ENCODE data around the gene DRC7.

DRC7 gene

DNA sequence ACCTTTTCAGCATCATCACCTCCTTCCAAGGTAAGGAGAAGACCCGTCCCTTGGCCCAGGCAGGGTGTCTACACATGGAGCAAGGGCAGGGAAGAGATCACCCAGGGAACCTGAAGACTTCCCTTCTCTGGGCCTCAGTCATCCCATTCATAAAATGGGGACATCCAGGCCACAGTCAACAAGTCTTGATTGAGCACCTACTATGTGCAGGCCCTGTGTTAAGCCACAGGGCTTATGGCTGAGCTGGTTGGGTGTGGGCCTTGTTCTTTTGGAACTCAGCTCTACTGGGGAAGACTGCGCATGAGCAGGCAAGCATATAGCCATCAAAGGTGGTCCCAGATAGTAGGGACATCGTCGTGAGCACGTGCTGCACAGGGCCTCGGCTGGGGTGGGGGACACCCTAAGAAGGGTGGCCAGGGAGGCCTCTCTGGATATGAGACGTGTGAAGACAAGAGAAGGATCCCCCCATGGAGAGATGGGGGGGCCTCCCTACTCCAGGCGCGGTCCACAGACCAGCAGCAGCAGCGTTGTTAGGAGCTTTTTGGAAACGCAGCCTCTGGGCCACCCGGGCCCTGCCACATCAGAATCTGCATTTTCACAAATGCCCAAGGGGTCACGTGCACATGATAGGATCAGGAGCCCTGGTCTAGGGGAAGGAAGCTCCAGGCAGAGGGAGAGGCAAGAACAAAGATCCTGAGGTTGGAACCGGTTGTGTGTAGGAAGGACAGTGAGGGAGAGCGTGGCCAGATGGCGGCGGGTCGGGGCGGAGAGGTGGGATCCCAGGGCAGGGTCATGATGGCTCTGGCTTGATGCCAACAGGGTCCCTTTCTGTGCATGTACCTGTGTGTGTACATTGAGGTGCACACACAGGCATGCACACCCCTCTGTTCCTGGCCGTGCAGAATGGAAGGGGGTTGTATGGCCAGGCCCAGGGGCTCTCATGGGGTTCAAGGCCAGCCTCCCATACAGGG, 32.4 kb upstream of the DRC7 start:
- WGBS, 2 experiments, result 94% methylated on average over 20 of the region's 20 CpGs

DNA sequence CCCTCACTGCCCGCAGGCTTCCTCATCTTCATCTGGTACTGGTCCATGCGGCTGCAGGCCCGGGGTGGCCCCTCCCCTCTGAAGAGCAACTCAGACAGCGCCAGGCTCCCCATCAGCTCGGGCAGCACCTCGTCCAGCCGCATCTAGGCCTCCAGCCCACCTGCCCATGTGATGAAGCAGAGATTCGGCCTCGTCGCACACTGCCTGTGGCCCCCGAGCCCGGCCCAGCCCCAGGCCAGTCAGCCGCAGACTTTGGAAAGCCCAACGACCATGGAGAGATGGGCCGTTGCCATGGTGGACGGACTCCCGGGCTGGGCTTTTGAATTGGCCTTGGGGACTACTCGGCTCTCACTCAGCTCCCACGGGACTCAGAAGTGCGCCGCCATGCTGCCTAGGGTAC, 31.2 kb upstream of the DRC7 start:
- H3K27ac ChIP-seq (ENCODE audit: insufficient read depth, low read depth, low read length, poor library complexity, severe bottlenecking), result no peak overlapping the region
- H3K9me3 ChIP-seq (ENCODE audit: control insufficient read depth, low read length), result no peaks in the 10 kb centered on the region
- H3K36me3 ChIP-seq (ENCODE audit: control insufficient read depth, insufficient read depth, low read length), result no peaks in the 10 kb centered on the region
- H3K4me1 ChIP-seq (ENCODE audit: control insufficient read depth, insufficient read depth, low read length), result no peaks in the 10 kb centered on the region
- no peak overlapping the region for H3K4me3 ChIP-seq (ENCODE audit: insufficient read depth, low read depth, low read length)
- WGBS, 2 experiments, result 87 to 90% methylated on average over 21 of the region's 21 CpGs
- no peaks in the 10 kb centered on the region for H3K27me3 ChIP-seq (ENCODE audit: control insufficient read depth, insufficient read depth, low read length, poor library complexity, severe bottlenecking)

More for the DNA sequence above, 32.4 kb upstream of the DRC7 start:
- no peaks in the 10 kb centered on the region for H3K9me3 ChIP-seq (ENCODE audit: control insufficient read depth, low read length)
- H3K36me3 ChIP-seq (ENCODE audit: control insufficient read depth, insufficient read depth, low read length), result no peaks in the 10 kb centered on the region
- H3K4me1 ChIP-seq (ENCODE audit: control insufficient read depth, insufficient read depth, low read length), result no peaks in the 10 kb centered on the region
- no peak overlapping the region for H3K27ac ChIP-seq (ENCODE audit: insufficient read depth, low read depth, low read length, poor library complexity, severe bottlenecking)
- H3K4me3 ChIP-seq (ENCODE audit: insufficient read depth, low read depth, low read length), result no peak overlapping the region
- no peaks in the 10 kb centered on the region for H3K27me3 ChIP-seq (ENCODE audit: control insufficient read depth, insufficient read depth, low read length, poor library complexity, severe bottlenecking)

DNA sequence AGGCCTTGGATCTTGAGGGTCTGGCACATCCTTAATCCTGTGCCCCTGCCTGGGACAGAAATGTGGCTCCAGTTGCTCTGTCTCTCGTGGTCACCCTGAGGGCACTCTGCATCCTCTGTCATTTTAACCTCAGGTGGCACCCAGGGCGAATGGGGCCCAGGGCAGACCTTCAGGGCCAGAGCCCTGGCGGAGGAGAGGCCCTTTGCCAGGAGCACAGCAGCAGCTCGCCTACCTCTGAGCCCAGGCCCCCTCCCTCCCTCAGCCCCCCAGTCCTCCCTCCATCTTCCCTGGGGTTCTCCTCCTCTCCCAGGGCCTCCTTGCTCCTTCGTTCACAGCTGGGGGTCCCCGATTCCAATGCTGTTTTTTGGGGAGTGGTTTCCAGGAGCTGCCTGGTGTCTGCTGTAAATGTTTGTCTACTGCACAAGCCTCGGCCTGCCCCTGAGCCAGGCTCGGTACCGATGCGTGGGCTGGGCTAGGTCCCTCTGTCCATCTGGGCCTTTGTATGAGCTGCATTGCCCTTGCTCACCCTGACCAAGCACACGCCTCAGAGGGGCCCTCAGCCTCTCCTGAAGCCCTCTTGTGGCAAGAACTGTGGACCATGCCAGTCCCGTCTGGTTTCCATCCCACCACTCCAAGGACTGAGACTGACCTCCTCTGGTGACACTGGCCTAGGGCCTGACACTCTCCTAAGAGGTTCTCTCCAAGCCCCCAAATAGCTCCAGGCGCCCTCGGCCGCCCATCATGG, 30.5 kb upstream of the DRC7 start:
- WGBS, 2 experiments, result 91% methylated on average over 15 of the region's 15 CpGs
- no peaks in the 10 kb centered on the region for H3K4me1 ChIP-seq (ENCODE audit: control insufficient read depth, insufficient read depth, low read length)
- H3K27ac ChIP-seq (ENCODE audit: insufficient read depth, low read depth, low read length, poor library complexity, severe bottlenecking), result no peak overlapping the region
- no peaks in the 10 kb centered on the region for H3K27me3 ChIP-seq (ENCODE audit: control insufficient read depth, insufficient read depth, low read length, poor library complexity, severe bottlenecking)
- no peak overlapping the region for H3K4me3 ChIP-seq (ENCODE audit: insufficient read depth, low read depth, low read length)
- no peaks in the 10 kb centered on the region for H3K36me3 ChIP-seq (ENCODE audit: control insufficient read depth, insufficient read depth, low read length)
- H3K9me3 ChIP-seq (ENCODE audit: control insufficient read depth, low read length), result no peaks in the 10 kb centered on the region

DNA sequence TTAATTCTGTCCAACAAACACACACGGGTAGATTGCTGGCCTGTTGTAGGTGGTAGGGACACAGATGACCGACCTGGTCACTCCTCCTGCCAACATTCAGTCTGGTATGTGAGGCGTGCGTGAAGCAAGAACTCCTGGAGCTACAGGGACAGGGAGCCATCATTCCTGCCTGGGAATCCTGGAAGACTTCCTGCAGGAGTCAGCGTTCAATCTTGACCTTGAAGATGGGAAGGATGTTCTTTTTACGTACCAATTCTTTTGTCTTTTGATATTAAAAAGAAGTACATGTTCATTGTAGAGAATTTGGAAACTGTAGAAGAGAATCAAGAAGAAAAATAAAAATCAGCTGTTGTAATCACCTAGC, 30.0 kb upstream of the DRC7 start:
- no peak overlapping the region for H3K27ac ChIP-seq (ENCODE audit: insufficient read depth, low read depth, low read length, poor library complexity, severe bottlenecking)
- H3K27me3 ChIP-seq (ENCODE audit: control insufficient read depth, insufficient read depth, low read length, poor library complexity, severe bottlenecking), result no peaks in the 10 kb centered on the region
- no peaks in the 10 kb centered on the region for H3K9me3 ChIP-seq (ENCODE audit: control insufficient read depth, low read length)
- H3K4me1 ChIP-seq (ENCODE audit: control insufficient read depth, insufficient read depth, low read length), result no peaks in the 10 kb centered on the region
- 96% methylated on average over 6 of the region's 6 CpGs for WGBS, 2 experiments
- no peaks in the 10 kb centered on the region for H3K36me3 ChIP-seq (ENCODE audit: control insufficient read depth, insufficient read depth, low read length)
- H3K4me3 ChIP-seq (ENCODE audit: insufficient read depth, low read depth, low read length), result no peak overlapping the region

DNA sequence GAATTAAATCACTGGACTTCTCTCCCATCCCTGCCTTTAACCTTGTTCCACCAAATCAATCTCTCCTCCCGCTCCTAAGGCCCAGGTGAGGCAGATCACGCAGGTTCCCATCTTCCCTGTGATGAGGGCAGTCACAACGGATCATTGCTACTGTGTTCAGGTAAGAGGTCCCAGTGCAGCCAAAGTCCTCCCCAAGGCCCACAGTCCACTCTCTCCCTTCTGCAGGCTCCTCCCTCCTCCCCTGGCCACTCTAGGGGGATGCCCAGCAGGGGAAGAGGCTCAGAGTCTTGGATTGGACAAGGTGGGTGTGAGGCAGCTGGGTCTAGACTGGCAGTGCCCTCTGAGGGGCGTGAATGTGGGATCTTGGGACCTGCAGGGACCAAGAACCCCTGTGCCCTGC, 29.1 kb upstream of the DRC7 start:
- peaks cover 3% of the 10 kb centered on the region for H3K4me1 ChIP-seq (ENCODE audit: control insufficient read depth, insufficient read depth, low read length)
- H3K9me3 ChIP-seq (ENCODE audit: control insufficient read depth, low read length), result no peaks in the 10 kb centered on the region
- H3K27me3 ChIP-seq (ENCODE audit: control insufficient read depth, insufficient read depth, low read length, poor library complexity, severe bottlenecking), result no peaks in the 10 kb centered on the region
- no peaks in the 10 kb centered on the region for H3K36me3 ChIP-seq (ENCODE audit: control insufficient read depth, insufficient read depth, low read length)
- 93 to 94% methylated on average over 3 of the region's 4 CpGs for WGBS, 2 experiments
- no peak overlapping the region for H3K4me3 ChIP-seq (ENCODE audit: insufficient read depth, low read depth, low read length)
- no peak overlapping the region for H3K27ac ChIP-seq (ENCODE audit: insufficient read depth, low read depth, low read length, poor library complexity, severe bottlenecking)

DNA sequence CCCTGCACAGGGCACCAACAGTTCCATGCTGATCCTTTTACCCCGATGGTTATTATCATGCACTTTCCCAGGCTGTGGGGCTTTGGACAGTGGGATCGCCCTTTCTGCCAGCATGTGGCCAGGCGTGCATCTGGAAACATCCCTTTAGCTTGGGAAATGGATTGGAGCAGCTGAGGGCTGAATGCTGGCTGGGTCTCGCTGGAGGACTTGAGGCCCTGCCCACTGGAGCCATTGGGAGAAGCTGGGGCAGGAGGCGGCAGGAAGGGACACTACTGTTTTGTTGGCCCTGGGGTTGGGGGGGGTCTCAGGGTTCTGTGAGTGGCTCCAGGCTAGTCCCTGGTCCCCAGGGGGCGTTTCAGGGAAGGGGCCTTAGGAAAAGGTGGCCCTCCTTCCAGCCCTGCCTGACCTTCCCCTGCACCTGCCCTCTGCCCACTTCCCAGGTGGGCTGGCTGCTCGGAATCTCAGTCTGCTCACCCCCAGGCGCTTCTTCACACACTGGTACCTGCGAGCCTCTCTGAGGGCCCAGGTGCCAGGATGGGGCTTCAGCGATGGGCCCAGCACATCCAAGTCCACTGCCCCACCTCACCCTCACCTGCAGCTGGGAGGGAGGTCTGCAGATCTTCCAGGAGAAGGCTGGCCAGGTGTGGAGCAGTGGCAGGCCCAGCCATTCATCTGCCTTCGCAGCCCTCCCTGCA, 28.1 kb upstream of the DRC7 start:
- peaks cover 3% of the 10 kb centered on the region for H3K4me1 ChIP-seq (ENCODE audit: control insufficient read depth, insufficient read depth, low read length)
- H3K4me3 ChIP-seq (ENCODE audit: insufficient read depth, low read depth, low read length), result no peak overlapping the region
- H3K27me3 ChIP-seq (ENCODE audit: control insufficient read depth, insufficient read depth, low read length, poor library complexity, severe bottlenecking), result no peaks in the 10 kb centered on the region
- no peak overlapping the region for H3K27ac ChIP-seq (ENCODE audit: insufficient read depth, low read depth, low read length, poor library complexity, severe bottlenecking)
- H3K36me3 ChIP-seq (ENCODE audit: control insufficient read depth, insufficient read depth, low read length), result no peaks in the 10 kb centered on the region
- no peaks in the 10 kb centered on the region for H3K9me3 ChIP-seq (ENCODE audit: control insufficient read depth, low read length)
- WGBS, 2 experiments, result 87 to 88% methylated on average over 11 of the region's 11 CpGs

DNA sequence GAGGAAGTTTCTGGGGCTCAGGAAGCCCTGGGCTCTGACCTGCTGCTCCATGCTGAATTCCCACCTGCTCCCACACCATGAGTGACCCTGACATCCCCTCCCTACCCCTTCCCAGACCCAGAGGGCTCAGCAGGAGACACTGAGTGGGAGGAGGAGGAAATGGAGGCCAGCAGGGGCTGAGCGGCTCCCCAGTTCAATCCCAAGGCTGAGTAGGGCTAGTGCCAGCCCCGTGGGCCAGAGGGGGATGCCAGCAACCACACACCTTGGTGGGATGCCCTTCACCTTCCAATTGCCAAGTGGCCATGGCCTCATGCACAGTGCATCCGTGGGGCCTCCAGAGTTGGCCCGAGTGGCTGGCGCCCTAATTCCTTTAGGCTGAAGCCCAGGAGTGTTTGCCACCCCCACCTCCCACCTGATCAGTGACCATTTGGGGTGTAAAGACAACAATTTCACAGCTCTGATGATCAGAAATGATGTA, 27.5 kb upstream of the DRC7 start:
- H3K36me3 ChIP-seq (ENCODE audit: control insufficient read depth, insufficient read depth, low read length), result no peaks in the 10 kb centered on the region
- no peaks in the 10 kb centered on the region for H3K9me3 ChIP-seq (ENCODE audit: control insufficient read depth, low read length)
- H3K4me3 ChIP-seq (ENCODE audit: insufficient read depth, low read depth, low read length), result no peak overlapping the region
- WGBS, 2 experiments, result 87 to 92% methylated on average over 5 of the region's 5 CpGs
- no peaks in the 10 kb centered on the region for H3K27me3 ChIP-seq (ENCODE audit: control insufficient read depth, insufficient read depth, low read length, poor library complexity, severe bottlenecking)
- H3K4me1 ChIP-seq (ENCODE audit: control insufficient read depth, insufficient read depth, low read length), result peaks cover 3% of the 10 kb centered on the region
- H3K27ac ChIP-seq (ENCODE audit: insufficient read depth, low read depth, low read length, poor library complexity, severe bottlenecking), result no peak overlapping the region

DNA sequence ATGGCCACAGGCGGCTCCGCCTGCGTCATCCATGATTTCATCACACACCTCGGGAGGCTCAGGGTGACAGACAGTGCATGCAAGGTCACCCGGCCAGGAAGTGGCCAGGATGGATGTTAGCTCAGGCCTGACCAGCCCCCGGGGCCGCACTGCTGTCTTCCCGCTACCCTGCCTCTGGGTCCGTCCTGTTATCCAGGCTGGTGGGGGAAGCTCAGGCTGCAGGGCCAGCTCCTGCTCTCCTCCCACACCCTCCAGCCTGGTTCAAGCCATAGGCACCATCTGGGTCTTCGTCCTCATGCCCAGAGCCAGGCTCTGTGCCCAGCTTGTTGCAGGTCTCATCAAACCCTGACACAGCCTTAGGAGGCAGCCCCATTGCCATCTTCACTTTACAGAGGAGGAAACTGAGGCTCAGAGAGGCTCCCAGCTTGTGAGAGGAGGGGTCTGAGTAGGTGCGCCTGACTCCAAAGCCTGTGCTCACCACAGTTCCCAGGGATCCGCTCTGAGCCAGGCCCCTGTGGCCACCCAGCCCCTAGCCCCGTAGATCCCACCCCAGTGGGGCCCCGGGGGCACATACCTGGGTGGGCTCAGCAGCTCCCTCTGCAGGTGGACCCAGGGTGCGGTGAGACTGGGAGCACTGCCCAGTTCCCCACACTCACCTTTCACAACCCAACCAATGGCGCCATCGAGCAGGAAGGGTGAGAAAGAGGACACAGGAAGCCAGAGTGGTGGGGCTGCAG, 26.9 kb upstream of the DRC7 start:
- WGBS, 2 experiments, result 90 to 91% methylated on average over 17 of the region's 17 CpGs
- Histone ChIP-seq H3K4me3 (ENCODE audit: insufficient read depth, low read depth, low read length) (no peak overlapping the region), H3K27ac (ENCODE audit: insufficient read depth, low read depth, low read length, poor library complexity, severe bottlenecking) (no peak overlapping the region), H3K27me3 (ENCODE audit: control insufficient read depth, insufficient read depth, low read length, poor library complexity, severe bottlenecking) (no peaks in the 10 kb centered on the region), H3K9me3 (ENCODE audit: control insufficient read depth, low read length) (no peaks in the 10 kb centered on the region), H3K4me1 (ENCODE audit: control insufficient read depth, insufficient read depth, low read length) (peaks cover 3% of the 10 kb centered on the region), H3K36me3 (ENCODE audit: control insufficient read depth, insufficient read depth, low read length) (no peaks in the 10 kb centered on the region)

DNA sequence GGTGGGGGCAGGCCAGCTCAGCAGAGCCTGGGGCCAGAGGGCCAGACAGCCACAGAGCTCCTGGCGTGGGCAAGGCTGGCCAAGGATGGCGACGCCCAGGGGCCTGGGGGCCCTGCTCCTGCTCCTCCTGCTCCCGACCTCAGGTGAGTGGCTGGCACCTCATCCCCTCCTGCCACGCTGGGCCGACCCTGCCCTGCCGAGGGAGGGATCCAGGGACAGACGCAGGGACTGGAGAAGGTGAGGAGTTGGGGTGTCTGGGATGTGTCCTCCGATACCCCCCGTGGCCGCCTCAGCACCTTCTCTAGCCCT, 26.4 kb upstream of the DRC7 start, which contains the start of gene ADGRG3:
TSS of gene ADGRG3 (plus strand) at position 44 of the 309 bp plus-strand sequence. CDS start at position 86, 42 bp downstream.
- 94 to 95% methylated on average over 11 of the region's 11 CpGs for WGBS, 2 experiments
- Histone ChIP-seq H3K27me3 (ENCODE audit: control insufficient read depth, insufficient read depth, low read length, poor library complexity, severe bottlenecking) (no peaks in the 10 kb centered on the region), H3K4me1 (ENCODE audit: control insufficient read depth, insufficient read depth, low read length) (peaks cover 4% of the 10 kb centered on the region), H3K4me3 (ENCODE audit: insufficient read depth, low read depth, low read length) (no peak within 1 kb of the TSS), H3K36me3 (ENCODE audit: control insufficient read depth, insufficient read depth, low read length) (no peaks in the 10 kb centered on the region), H3K9me3 (ENCODE audit: control insufficient read depth, low read length) (no peaks in the 10 kb centered on the region), H3K27ac (ENCODE audit: insufficient read depth, low read depth, low read length, poor library complexity, severe bottlenecking) (no peak within 1 kb of the TSS)

All from ectodermal cell (in vitro differentiated cells).